ENCODE data around the gene IL1B. TPM values are rescaled to one million over a fixed set of nuclear protein-coding genes. Genes with fewer than 3 reads are reported as not detected.

IL1B gene
- total and polyA plus RNA-seq, 2 of the 8 experiments (the other 6 are each of a cell fraction or from before 2014, with no cell fraction given), result not detected

GRCh38 chr2:112850588-112850987 is 14.0 kb upstream of the IL1B start (continued):
- TF ChIP-seq CHD7 (IDR thresholded peaks at IDR 0.05; ENCODE audit: insufficient replicate concordance, low read length), result no peak
- no peak for TF ChIP-seq SP2 (IDR thresholded peaks at IDR 0.05; ENCODE audit: low read length)
- TF ChIP-seq KDM4A (IDR thresholded peaks at IDR 0.05; ENCODE audit: low read depth, low read length, severe bottlenecking), result no peak
- peak; percentile 38; the same call in 1 of the 2 replicates for TF ChIP-seq MAX (IDR thresholded peaks at IDR 0.05)
- TF ChIP-seq YY1 (IDR thresholded peaks at IDR 0.05; ENCODE audit: low read depth, low read length), result peak; percentile 83; the same call in 1 of the 2 replicates
- no peak for TF ChIP-seq BCL11A (IDR thresholded peaks at IDR 0.05; ENCODE audit: low read depth in 2 of 2, low read length in 2 of 2)
- no peak for TF ChIP-seq MAFK (IDR thresholded peaks at IDR 0.05; ENCODE audit: low read depth, low read length)
- no peak for TF ChIP-seq CTCF (IDR thresholded peaks at IDR 0.05; ENCODE audit: control extremely low read depth in 1 of 3, insufficient read depth in 1 of 3, low read depth in 1 of 3, low read length in 3 of 3)
- TF ChIP-seq HDAC6 (IDR thresholded peaks at IDR 0.05; ENCODE audit: low read depth, low read length), result no peak

Data from H1 (cell line).